ENCODE data around the gene DOCK4. TPM values are rescaled to one million over a fixed set of nuclear protein-coding genes. Genes with fewer than 3 reads are reported as not detected.

DOCK4 gene
- total and polyA plus RNA-seq, 10 of the 15 experiments (the other 5 are each of a cell fraction or from before 2014, with no cell fraction given), result 0.03 to 0.73 (median 0.38) TPM

GRCh38 chr7:112232212-112232978 is 26.2 kb upstream of the DOCK4 start:
- ChIA-PET SMC1A (ENCODE audit: uncharacterized antibody, unreplicated experiment) (no interaction called here), POLR2A (no interaction called here), CTCF (interaction anchor here (0.6 kb wide), 1 partner anchor 184 kb away, joined by 3 read pairs; no protein-coding TSS in a partner anchor), RAD21 (ENCODE audit: unreplicated experiment) (no interaction called here)
- Histone ChIP-seq H3K27me3 (replicated peaks in 1 of 2; ENCODE audit: control insufficient read depth in 2 of 2, insufficient read depth in 2 of 2, low read length in 1 of 2) (no peaks in the 10 kb centered on the region), H3K9ac (ENCODE audit: control insufficient read depth, insufficient read depth, low read length) (no peak overlapping the region), H3K4me1 (ENCODE audit: control insufficient read depth, insufficient read depth, low read length) (no peaks in the 10 kb centered on the region), H2AFZ (ENCODE audit: control insufficient read depth, low read depth, low read length) (no peak overlapping the region), H4K20me1 (ENCODE audit: control insufficient read depth, insufficient read depth) (no peaks in the 10 kb centered on the region; the same call in 1 of the 2 replicates), H3K4me2 (ENCODE audit: control insufficient read depth, insufficient read depth) (no peak overlapping the region), H3K4me3 (no peak overlapping the region), H3K9me3 (replicated peaks; ENCODE audit: control insufficient read depth, insufficient read depth, low read length) (no peaks in the 10 kb centered on the region), H3K36me3 (ENCODE audit: control insufficient read depth in 2 of 2, insufficient read depth in 2 of 2, low read length in 1 of 2) (no peaks in the 10 kb centered on the region), H3K79me2 (ENCODE audit: control insufficient read depth, insufficient read depth, low read length) (no peaks in the 10 kb centered on the region; the same call in 1 of the 2 replicates), H3K27ac (ENCODE audit: control insufficient read depth, insufficient read depth) (no peak overlapping the region)
- WGBS (ENCODE audit: insufficient coverage, insufficient replicate concordance, low lambda C conversion rate, missing lambda C conversion rate), result 96% methylated on average over 4 of the region's 4 CpGs
- BruUV-seq (replicated peaks), result no TSS peak
- intact Hi-C loops (cut with micrococcal nuclease; ENCODE audit: unreplicated experiment) (no loop called here), in situ Hi-C loops (cut with MboI) (no loop called here)
- no peak for TF ChIP-seq GABPA (IDR thresholded peaks at IDR 0.05; ENCODE audit: low read depth)
- TF ChIP-seq ATF7 (IDR thresholded peaks at IDR 0.05; ENCODE audit: low read depth), result no peak
- TF ChIP-seq IKZF2 (IDR thresholded peaks at IDR 0.05), result no peak
- FAIRE-seq (no peak), ATAC-seq (no peak), DNase-seq (ENCODE audit: low read depth, low spot score) (no peak)

GRCh38 chr7:112228632-112229031 is 22.4 kb upstream of the DOCK4 start:
- BruUV-seq (replicated peaks), result no TSS peak
- H3K27ac ChIP-seq (ENCODE audit: control insufficient read depth, insufficient read depth), result no peak overlapping the region
- H2AFZ ChIP-seq (ENCODE audit: control insufficient read depth, low read depth, low read length), result no peak overlapping the region
- in situ Hi-C loops (cut with MboI) (no loop called here), intact Hi-C loops (cut with micrococcal nuclease; ENCODE audit: unreplicated experiment) (no loop called here)
- no peaks in the 10 kb centered on the region for H3K9me3 ChIP-seq (replicated peaks; ENCODE audit: control insufficient read depth, insufficient read depth, low read length)
- no peaks in the 10 kb centered on the region; the same call in 1 of the 2 replicates for H4K20me1 ChIP-seq (ENCODE audit: control insufficient read depth, insufficient read depth)
- no peaks in the 10 kb centered on the region for H3K4me1 ChIP-seq (ENCODE audit: control insufficient read depth, insufficient read depth, low read length)
- ATAC-seq, result no peak
- ChIA-PET SMC1A (ENCODE audit: uncharacterized antibody, unreplicated experiment) (no interaction called here), CTCF (no interaction called here), POLR2A (no interaction called here), RAD21 (ENCODE audit: unreplicated experiment) (no interaction called here)
- 98% methylated on average over 2 of the region's 2 CpGs for whole genome bisulfite sequencing (ENCODE audit: insufficient coverage, insufficient replicate concordance, low lambda C conversion rate, missing lambda C conversion rate)
- no peaks in the 10 kb centered on the region for H3K36me3 ChIP-seq (ENCODE audit: control insufficient read depth in 2 of 2, insufficient read depth in 2 of 2, low read length in 1 of 2)
- no peak for TF ChIP-seq FOXM1 (IDR thresholded peaks at IDR 0.05; ENCODE audit: low read depth, low read length)
- no peak for TF ChIP-seq TARDBP (IDR thresholded peaks at IDR 0.05; ENCODE audit: borderline replicate concordance)
- TF ChIP-seq CREB1 (IDR thresholded peaks at IDR 0.05; ENCODE audit: low read depth), result no peak
- no peak for TF ChIP-seq SMAD5 (IDR thresholded peaks at IDR 0.05; ENCODE audit: low read depth)
- no peak for TF ChIP-seq CBFB (IDR thresholded peaks at IDR 0.05; ENCODE audit: low read depth)
- TF ChIP-seq TCF12 (IDR thresholded peaks at IDR 0.05; ENCODE audit: low read depth, low read length), result no peak
- TF ChIP-seq RAD21 (IDR thresholded peaks at IDR 0.05; ENCODE audit: insufficient read depth, low read depth, low read length), result no peak
- TF ChIP-seq PAX5 (IDR thresholded peaks at IDR 0.05; ENCODE audit: borderline replicate concordance, low read depth, low read length), result no peak
- no peak for TF ChIP-seq FOS (IDR thresholded peaks at IDR 0.05; ENCODE audit: borderline replicate concordance, extremely low read depth, insufficient read length)
- TF ChIP-seq NFIC (IDR thresholded peaks at IDR 0.05; ENCODE audit: low read depth, low read length), result no peak
- TF ChIP-seq SMARCA5 (IDR thresholded peaks at IDR 0.05), result no peak
- TF ChIP-seq KLF5 (IDR thresholded peaks at IDR 0.05; ENCODE audit: partially characterized antibody), result no peak
- TF ChIP-seq SREBF2 (IDR thresholded peaks at IDR 0.05; ENCODE audit: low read length), result no peak
- FAIRE-seq, result no peak
- H3K27me3 ChIP-seq (replicated peaks in 1 of 2; ENCODE audit: control insufficient read depth in 2 of 2, insufficient read depth in 2 of 2, low read length in 1 of 2), result no peaks in the 10 kb centered on the region
- H3K4me2 ChIP-seq (ENCODE audit: control insufficient read depth, insufficient read depth), result no peak overlapping the region
- DNase-seq (ENCODE audit: low read depth, low spot score), result no peak
- no peak overlapping the region for H3K4me3 ChIP-seq
- H3K79me2 ChIP-seq (ENCODE audit: control insufficient read depth, insufficient read depth, low read length), result no peaks in the 10 kb centered on the region; the same call in none of the 2 replicates
- H3K9ac ChIP-seq (ENCODE audit: control insufficient read depth, insufficient read depth, low read length), result no peak overlapping the region
